ENCODE data around the gene ARPC1A.
"Not testable (repeated sequence)": the region's sequence is repeated elsewhere in the genome, so short reads cannot be mapped to it uniquely, and the experiment has no call there.

Gene ARPC1A

GRCh38 chr7:99313204-99313573, 12.5 kb upstream of the ARPC1A start:
- no peak overlapping the region for H3K4me3 ChIP-seq (ENCODE audit: low read length)
- no peak for DNase-seq (ENCODE audit: low read depth, low spot score)

GRCh38 chr7:99314504-99314903, 11.2 kb upstream of the ARPC1A start:
- H3K4me3 ChIP-seq (ENCODE audit: low read length): no peak overlapping the region
- DNase-seq (ENCODE audit: low read depth, low spot score): no peak

GRCh38 chr7:99320371-99320770, 5.3 kb upstream of the ARPC1A start:
- DNase-seq (ENCODE audit: low read depth, low spot score): no peak
- H3K4me3 ChIP-seq (ENCODE audit: low read length): no peak overlapping the region

- not testable (repeated sequence) for DNase-seq (ENCODE audit: low read depth, low spot score); H3K4me3 ChIP-seq (ENCODE audit: low read length)
These were observed 3.0 kb upstream of the ARPC1A start for GRCh38 chr7:99322659-99323058.

GRCh38 chr7:99324559-99324958, 1.1 kb upstream of the ARPC1A start:
- peak overlapping the region; percentile 98 for H3K4me3 ChIP-seq (ENCODE audit: low read length)
- DNase-seq (ENCODE audit: low read depth, low spot score): no peak

GRCh38 chr7:99325001-99325493, 651 bp upstream of the ARPC1A start:
- peak overlapping the region; percentile 98 for H3K4me3 ChIP-seq (ENCODE audit: low read length)

GRCh38 chr7:99326408-99326782, 697 bp downstream of the ARPC1A start:
- peak overlapping the region; percentile 98 for H3K4me3 ChIP-seq (ENCODE audit: low read length)
- no peak for DNase-seq (ENCODE audit: low read depth, low spot score)

More at GRCh38 chr7:99325001-99325493, 651 bp upstream of the ARPC1A start:
- DNase-seq (ENCODE audit: low read depth, low spot score): no peak

- H3K4me3 ChIP-seq (ENCODE audit: low read length); DNase-seq (ENCODE audit: low read depth, low spot score): not testable (repeated sequence)
These were observed 4.7 kb downstream of the ARPC1A start for GRCh38 chr7:99330314-99330961.

GRCh38 chr7:99331002-99331401, 5.3 kb downstream of the ARPC1A start:
- H3K4me3 ChIP-seq (ENCODE audit: low read length): no peak overlapping the region
- no peak for DNase-seq (ENCODE audit: low read depth, low spot score)

- no peak overlapping the region for H3K4me3 ChIP-seq (ENCODE audit: low read length)
- no peak for DNase-seq (ENCODE audit: low read depth, low spot score)
These were observed 13.9 kb downstream of the ARPC1A start for GRCh38 chr7:99339595-99339994.

- no peak for DNase-seq (ENCODE audit: low read depth, low spot score)
- no peak overlapping the region for H3K4me3 ChIP-seq (ENCODE audit: low read length)
These were observed 15.0 kb downstream of the ARPC1A start for GRCh38 chr7:99340659-99341058.

- DNase-seq (ENCODE audit: low read depth, low spot score): no peak
- H3K4me3 ChIP-seq (ENCODE audit: low read length): no peak overlapping the region
These were observed 18.5 kb downstream of the ARPC1A start for GRCh38 chr7:99344061-99344647.

GRCh38 chr7:99350641-99351040, 24.9 kb downstream of the ARPC1A start:
- DNase-seq (ENCODE audit: low read depth, low spot score); H3K4me3 ChIP-seq (ENCODE audit: low read length): not testable (repeated sequence)

- DNase-seq (ENCODE audit: low read depth, low spot score): no peak
- H3K4me3 ChIP-seq (ENCODE audit: low read length): no peak overlapping the region
These were observed 26.5 kb downstream of the ARPC1A start for GRCh38 chr7:99352247-99352646.

- no peak for DNase-seq (ENCODE audit: low read depth, low spot score)
- no peak overlapping the region for H3K4me3 ChIP-seq (ENCODE audit: low read length)
These were observed 29.4 kb downstream of the ARPC1A start for GRCh38 chr7:99355098-99355497.

GRCh38 chr7:99357701-99358490, 32.2 kb downstream of the ARPC1A start:
- DNase-seq (ENCODE audit: low read depth, low spot score): no peak
- no peak overlapping the region for H3K4me3 ChIP-seq (ENCODE audit: low read length)

GRCh38 chr7:99358521-99358920, 32.8 kb downstream of the ARPC1A start:
- DNase-seq (ENCODE audit: low read depth, low spot score); H3K4me3 ChIP-seq (ENCODE audit: low read length): not testable (repeated sequence)

GRCh38 chr7:99359465-99360154, 33.9 kb downstream of the ARPC1A start:
- DNase-seq (ENCODE audit: low read depth, low spot score): no peak
- H3K4me3 ChIP-seq (ENCODE audit: low read length): no peak overlapping the region

GRCh38 chr7:99362801-99363200, 37.1 kb downstream of the ARPC1A start:
- no peak for DNase-seq (ENCODE audit: low read depth, low spot score)
- H3K4me3 ChIP-seq (ENCODE audit: low read length): no peak overlapping the region

- DNase-seq (ENCODE audit: low read depth, low spot score): no peak
- H3K4me3 ChIP-seq (ENCODE audit: low read length): no peak overlapping the region
These were observed 37.6 kb downstream of the ARPC1A start for GRCh38 chr7:99363286-99363685.

Measured in Jurkat, Clone E6-1 (cell line).